ENCODE results near the gene PPP2R3A.
"Not testable (repeated sequence)": the region's sequence is repeated elsewhere in the genome, so short reads cannot be mapped to it uniquely, and the experiment has no call there.

PPP2R3A gene

GRCh38 chr3:136036306-136036705 lies 70.8 kb downstream of the PPP2R3A start:
- DNase-seq, result no peak

GRCh38 chr3:136038668-136039067 lies 73.1 kb downstream of the PPP2R3A start:
- no peak for DNase-seq

GRCh38 chr3:136042608-136043221 lies 77.2 kb downstream of the PPP2R3A start:
- peak; percentile 42 to 80 (median 72) for DNase-seq

GRCh38 chr3:136044980-136045745 lies 79.6 kb downstream of the PPP2R3A start:
- no peak for DNase-seq

GRCh38 chr3:136048068-136048467 lies 82.5 kb downstream of the PPP2R3A start:
- no peak for DNase-seq

GRCh38 chr3:136050250-136050649 lies 84.7 kb downstream of the PPP2R3A start:
- DNase-seq, result no peak

- DNase-seq, result no peak
Observed at GRCh38 chr3:136055491-136055890, 90.0 kb downstream of the PPP2R3A start.

GRCh38 chr3:136067211-136067610 lies 101.7 kb downstream of the PPP2R3A start:
- no peak for DNase-seq

GRCh38 chr3:136068708-136069107 lies 103.2 kb downstream of the PPP2R3A start:
- DNase-seq, result no peak

GRCh38 chr3:136069933-136070332 lies 104.4 kb downstream of the PPP2R3A start:
- no peak for DNase-seq

- DNase-seq, result peak in 1 of 4 experiments; percentile 5
Observed at GRCh38 chr3:136070334-136070733, 104.8 kb downstream of the PPP2R3A start.

GRCh38 chr3:136070953-136071949 lies 105.7 kb downstream of the PPP2R3A start:
- DNase-seq, result peak; percentile 49 to 81 (median 68)

GRCh38 chr3:136074546-136075170 lies 109.1 kb downstream of the PPP2R3A start:
- no peak for DNase-seq

GRCh38 chr3:136075218-136075808 lies 109.8 kb downstream of the PPP2R3A start:
- DNase-seq, result peak; percentile 85 to 92 (median 86)

- peak; percentile 37 to 80 (median 66) for DNase-seq
Observed at GRCh38 chr3:136075811-136076210, 110.3 kb downstream of the PPP2R3A start.

GRCh38 chr3:136078421-136079364 lies 113.2 kb downstream of the PPP2R3A start:
- DNase-seq, result peak; percentile 6 to 63 (median 30)

GRCh38 chr3:136083641-136084382 lies 118.3 kb downstream of the PPP2R3A start:
- not testable (repeated sequence) for DNase-seq

GRCh38 chr3:136085067-136085466 lies 119.5 kb downstream of the PPP2R3A start:
- DNase-seq, result peak in 3 of 4 experiments; percentile 16 to 26 (median 19)

GRCh38 chr3:136093771-136094170 lies 128.2 kb downstream of the PPP2R3A start:
- DNase-seq, result no peak

GRCh38 chr3:136105044-136105443 lies 139.5 kb downstream of the PPP2R3A start:
- no peak for DNase-seq

Data from suppressor macrophage (primary cell).